Transverse colon (tissue), 4 donors: Measurements from ENCODE around the gene DDIT3.

Experiments
- CTCF ChIP-seq, 5 experiments: fragments of 200-600 bp in 3 of 5; fragments of 450-650 bp in 2 of 5; sonication (generic) in 3 of 5; IDR thresholded peaks; 1 replicate in 2 of 5; 2 replicates in 3 of 5; pipeline ENCODE4 v1.5.1; 2016 to 2017; ENCODE audit warnings: antibody characterized with exemption in 5 of 5, inconsistent platforms in 3 of 5, mild to moderate bottlenecking in 2 of 5, moderate library complexity in 1 of 5
- EP300 ChIP-seq: sonication (generic); formaldehyde crosslinking; IDR thresholded peaks from one replicate; pipeline ENCODE4 v1.6.1; 2017; ENCODE audit warnings: antibody characterized with exemption, low read depth
- POLR2A ChIP-seq: fragments of 450-650 bp; IDR thresholded peaks from one replicate; pipeline ENCODE4 v1.6.1; 2016; ENCODE audit warnings: antibody characterized with exemption, mild to moderate bottlenecking, moderate library complexity
- POLR2AphosphoS5 ChIP-seq, 3 donors: sonication (generic); formaldehyde crosslinking; IDR thresholded peaks; one replicate each; pipeline ENCODE4 v1.6.1; 2016; ENCODE audit warnings: antibody characterized with exemption in 3 of 3

DNA sequence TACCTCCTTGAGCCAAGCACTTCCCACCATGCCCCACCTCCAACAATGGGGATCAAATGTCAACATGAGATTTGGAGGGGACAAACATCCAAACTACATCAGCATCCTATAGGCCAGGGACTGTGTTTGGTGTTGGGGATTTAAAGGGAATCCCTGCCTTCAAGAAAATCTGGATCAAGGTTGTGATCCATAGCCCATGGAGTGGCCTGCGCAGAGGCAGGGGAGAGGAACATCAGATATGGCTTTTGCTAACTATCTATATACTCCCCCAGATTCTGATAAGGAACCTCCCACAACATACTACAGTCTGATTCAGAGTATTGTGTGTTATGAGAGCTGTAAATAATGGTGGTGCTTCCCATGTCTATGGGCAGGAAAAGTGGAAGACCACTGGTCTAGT is 34.6 kb upstream of the DDIT3 start:
- TF ChIP-seq POLR2AphosphoS5 (IDR thresholded peaks at IDR 0.05) = no peak
- TF ChIP-seq EP300 = no peak
- no peak for TF ChIP-seq CTCF (IDR thresholded peaks at IDR 0.05)
- no peak for TF ChIP-seq POLR2A
